Astrocyte (in vitro differentiated cells and primary cell): ENCODE results near the gene AIP.

Experiments
- EZH2 ChIP-seq: IDR thresholded peaks from 2 replicates; pipeline ENCODE4 v1.6.1; 2012; ENCODE audit warnings: mild to moderate bottlenecking, low read length, inconsistent platforms; ENCODE audit not compliant: insufficient read depth
- TF ChIP-seq, protein P1 (sequence below): IDR thresholded peaks from 2 replicates; pipeline ENCODE4 v1.5.1; 2011; ENCODE audit warnings: low read depth, mild to moderate bottlenecking, inconsistent platforms, low read length, moderate library complexity; ENCODE audit not compliant: insufficient read depth

DNA sequence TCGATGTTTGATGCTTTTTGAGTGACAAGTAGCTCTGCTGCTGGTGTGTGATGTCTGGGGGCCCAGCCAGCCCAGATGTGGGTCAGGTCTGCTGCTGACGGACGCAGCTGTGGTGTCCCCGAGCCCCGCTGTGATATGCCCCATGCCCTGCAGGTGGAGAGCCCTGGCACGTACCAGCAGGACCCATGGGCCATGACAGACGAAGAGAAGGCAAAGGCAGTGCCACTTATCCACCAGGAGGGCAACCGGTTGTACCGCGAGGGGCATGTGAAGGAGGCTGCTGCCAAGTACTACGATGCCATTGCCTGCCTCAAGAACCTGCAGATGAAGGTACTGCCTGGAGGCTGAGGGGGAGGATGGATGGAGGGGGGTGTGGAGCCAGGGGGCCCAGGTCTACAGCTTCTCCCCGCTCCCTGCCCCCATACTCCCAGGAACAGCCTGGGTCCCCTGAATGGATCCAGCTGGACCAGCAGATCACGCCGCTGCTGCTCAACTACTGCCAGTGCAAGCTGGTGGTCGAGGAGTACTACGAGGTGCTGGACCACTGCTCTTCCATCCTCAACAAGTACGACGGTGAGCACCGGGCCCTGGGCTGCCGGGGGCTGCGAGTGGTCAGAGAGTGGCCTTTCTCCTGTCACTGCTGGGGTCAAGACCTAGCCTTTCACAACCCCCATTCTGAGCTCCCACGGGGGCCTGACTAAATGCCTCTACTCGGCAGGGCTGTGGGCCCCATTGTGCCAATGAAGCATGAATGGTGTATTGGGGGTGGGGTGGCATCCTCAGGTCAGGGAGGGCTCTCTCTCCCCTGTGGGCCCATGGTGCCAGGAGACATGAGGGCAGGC is 7.3 kb downstream of the AIP start:
- TF ChIP-seq, protein P1, sequence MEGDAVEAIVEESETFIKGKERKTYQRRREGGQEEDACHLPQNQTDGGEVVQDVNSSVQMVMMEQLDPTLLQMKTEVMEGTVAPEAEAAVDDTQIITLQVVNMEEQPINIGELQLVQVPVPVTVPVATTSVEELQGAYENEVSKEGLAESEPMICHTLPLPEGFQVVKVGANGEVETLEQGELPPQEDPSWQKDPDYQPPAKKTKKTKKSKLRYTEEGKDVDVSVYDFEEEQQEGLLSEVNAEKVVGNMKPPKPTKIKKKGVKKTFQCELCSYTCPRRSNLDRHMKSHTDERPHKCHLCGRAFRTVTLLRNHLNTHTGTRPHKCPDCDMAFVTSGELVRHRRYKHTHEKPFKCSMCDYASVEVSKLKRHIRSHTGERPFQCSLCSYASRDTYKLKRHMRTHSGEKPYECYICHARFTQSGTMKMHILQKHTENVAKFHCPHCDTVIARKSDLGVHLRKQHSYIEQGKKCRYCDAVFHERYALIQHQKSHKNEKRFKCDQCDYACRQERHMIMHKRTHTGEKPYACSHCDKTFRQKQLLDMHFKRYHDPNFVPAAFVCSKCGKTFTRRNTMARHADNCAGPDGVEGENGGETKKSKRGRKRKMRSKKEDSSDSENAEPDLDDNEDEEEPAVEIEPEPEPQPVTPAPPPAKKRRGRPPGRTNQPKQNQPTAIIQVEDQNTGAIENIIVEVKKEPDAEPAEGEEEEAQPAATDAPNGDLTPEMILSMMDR = no peak
- TF ChIP-seq EZH2 = no peak
